Measurements from ENCODE around the gene MTSS2.

The MTSS2 gene

DNA sequence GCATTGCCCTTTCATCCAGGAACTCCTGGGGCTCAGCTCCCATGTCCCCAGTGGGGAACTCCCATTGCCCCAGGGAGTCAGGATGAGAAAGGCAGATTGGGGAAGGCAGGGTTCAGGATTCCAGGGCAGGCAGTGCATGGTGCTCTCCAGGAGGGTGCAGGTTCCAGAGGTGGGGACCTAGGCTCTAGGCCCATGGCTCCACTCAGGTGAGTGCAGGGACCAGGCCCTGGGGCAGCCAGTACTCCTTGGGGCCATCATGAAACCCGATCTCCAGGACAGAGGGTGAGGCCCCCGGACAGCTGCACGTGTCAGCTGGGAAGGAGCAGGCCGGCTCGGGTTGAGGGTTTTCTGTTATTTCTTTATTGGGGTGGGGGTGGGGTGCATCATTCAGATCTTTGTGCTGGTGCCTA is 1.3 kb upstream of the MTSS2 start:
- DNase-seq (ENCODE audit: low read depth, low spot score): no peak

- no peak for DNase-seq (ENCODE audit: low read depth, low spot score)
Observed at GRCh38 chr16:70686376-70687101, 686 bp upstream of the MTSS2 start.

DNA sequence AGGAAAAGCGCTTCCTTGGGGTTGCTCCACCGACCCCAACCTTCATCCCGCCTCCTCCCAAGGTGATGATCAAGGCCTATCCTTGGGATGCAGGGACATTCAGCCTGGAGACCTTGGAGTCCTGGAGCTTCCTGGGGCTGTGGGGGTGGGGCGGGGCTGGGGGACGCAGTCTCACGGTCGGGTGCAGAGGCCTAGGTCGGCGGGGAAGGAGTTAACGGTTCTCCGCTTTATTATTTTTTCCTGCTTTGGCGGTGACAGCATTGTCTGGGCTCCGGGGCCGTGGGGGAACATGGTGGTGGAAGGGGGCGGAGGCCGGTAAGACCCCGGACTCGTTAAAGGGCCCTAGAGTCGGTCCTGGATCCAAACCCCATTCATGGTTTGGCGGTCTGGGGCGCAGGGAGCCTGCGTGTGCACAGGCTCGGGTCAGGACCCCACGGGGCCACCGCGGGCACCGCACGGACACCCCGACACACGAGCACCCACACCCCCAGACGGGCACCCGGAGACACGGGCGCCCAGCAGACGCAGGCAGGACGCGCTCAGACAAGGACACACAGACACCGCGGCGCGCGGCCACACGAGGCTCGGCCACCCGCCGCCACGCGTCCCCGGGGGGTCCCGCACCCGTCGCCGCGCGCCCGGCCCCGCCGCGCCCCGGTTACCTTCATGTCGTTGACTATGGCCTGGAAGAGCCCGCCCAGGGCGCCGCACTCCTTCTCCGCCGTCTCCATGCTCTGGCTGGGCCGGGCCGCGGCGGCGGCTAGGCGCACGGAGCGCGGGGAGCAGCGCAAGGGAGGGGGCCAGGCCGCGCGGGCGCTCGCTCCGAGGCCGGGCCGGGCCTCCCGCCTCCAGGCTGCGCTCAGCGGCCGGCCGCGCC is 554 bp downstream of the MTSS2 start:
- DNase-seq (ENCODE audit: low read depth, low spot score): no peak

GRCh38 chr16:70684146-70685060 is 1.4 kb downstream of the MTSS2 start:
- DNase-seq (ENCODE audit: low read depth, low spot score): no peak

DNA sequence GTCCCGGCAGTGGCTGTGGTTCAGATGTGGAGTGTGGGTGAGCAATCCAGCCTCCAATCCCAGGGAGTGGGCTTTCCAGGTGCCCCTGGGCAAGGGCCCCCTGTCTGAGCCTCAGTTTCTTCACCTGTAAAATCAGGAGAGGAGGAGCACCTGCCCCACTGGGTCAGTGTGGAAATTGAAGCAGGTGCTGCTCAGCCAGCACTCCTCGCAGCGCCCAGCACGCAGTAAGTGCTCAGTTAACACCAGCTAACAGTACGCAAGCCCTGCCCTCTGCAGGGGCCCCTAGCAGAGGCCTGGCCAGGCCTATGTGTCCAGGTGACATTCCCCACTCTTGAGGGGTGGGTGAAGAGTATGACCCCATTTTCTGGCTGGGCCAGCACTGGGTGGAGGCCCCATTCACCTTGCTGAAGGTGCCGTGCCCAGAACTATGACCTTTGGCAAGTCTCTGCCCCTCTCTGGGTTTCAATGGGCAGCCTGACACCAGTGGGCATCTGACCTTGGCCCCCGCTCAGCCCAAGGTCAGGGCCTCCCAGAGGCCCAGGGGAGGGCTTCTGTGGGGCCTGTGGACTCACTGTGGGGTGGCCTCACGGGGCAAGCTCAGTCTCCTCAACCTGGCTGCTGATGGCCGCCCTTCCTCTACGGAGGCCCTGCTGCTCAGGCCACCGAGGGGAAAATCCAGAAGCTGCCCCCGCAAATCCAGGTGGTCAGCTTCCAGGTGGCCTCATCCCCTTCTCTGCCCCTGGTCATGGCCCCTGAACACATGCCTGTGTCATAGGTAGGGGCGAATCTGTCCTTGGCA is 2.5 kb downstream of the MTSS2 start:
- no peak for DNase-seq (ENCODE audit: low read depth, low spot score)

DNA sequence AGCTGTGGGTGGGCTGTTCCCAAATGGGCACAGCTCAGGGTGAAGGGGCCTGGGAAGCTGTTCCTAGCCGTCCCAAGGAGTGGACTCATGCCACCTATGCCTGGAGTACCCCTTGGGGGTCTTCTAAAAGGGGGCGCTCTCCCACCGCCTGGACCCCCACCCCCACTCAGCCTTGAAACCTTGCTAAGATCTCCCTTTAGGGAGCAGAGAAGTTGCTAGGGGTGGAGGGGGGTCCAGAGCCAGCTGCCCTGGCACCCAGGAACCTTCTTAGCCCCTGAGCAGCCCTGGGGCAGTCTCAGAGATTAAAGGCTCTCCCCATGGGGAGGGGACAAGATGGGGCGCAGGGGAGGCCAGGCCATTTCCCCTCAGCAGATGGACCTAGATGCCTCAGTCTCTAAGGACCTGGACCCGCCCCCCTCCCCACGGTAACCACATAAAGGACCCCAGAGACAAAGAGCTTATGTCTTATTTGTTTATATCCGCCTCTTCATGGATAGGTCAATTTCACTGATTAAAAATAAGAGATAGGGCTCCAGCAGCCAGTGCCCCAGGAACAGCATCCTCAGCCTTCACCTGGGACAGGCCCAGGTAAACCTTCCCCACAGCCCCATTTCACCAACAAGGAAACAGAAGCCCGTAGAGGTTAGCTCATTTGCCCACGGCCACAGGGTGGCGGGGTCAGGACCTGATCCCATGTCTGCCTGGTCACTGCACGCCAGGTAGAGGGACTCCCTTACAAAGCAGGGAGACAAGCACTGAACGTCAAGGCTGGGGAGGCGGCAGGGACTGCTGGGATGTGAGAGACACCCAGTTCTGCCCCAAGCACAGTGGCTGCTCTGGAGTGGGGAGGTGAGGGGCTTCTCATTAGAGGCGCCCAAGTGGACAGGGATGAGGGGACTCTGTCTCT is 3.4 kb downstream of the MTSS2 start:
- DNase-seq (ENCODE audit: low read depth, low spot score): no peak

DNA sequence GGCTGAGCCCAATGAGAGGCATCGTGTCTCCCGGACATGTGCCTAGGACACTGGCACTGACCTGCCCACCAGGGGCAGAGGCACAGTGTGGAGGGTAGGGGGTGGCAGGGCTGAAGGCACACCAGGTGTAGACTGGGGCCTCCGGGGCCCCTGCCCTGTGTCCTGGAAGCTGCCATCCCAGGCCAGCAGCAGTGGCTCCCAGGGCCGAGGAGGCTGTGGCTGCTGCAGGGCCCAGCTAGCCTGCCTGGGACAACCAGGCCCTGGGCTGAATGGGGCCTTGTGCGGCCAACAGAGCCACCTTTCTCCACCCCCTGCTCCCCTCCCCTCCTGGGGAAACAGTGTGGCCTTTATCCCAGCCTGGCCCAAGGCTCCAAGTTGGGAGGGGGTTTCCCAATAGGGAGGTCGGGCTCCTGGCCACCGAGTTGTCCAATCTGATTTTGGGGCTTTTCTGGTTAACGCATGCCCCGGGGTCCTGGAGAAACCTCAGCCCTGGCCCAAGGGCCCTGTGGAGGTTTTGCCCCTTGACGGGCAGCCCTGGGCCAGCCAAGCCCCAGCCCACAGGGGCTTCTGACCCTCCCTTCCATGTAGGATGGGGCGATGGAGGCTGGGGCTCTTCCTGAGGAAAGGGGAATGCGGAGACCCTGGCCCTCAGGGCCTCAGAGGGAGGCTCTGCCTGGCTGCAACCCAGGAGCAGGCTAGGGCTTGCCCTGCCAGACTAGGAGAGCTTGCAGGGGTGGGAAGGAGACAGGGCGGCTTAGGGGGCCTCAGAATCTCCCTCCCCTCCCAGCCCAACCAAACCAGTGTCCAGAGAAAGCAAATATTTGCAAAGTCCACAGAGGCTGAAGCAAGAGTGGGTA is 4.2 kb downstream of the MTSS2 start:
- no peak for DNase-seq (ENCODE audit: low read depth, low spot score)

GRCh38 chr16:70680495-70681381 is 5.1 kb downstream of the MTSS2 start:
- DNase-seq (ENCODE audit: low read depth, low spot score): no peak

GRCh38 chr16:70679671-70680494 is 6.0 kb downstream of the MTSS2 start:
- DNase-seq (ENCODE audit: low read depth, low spot score): no peak

GRCh38 chr16:70678898-70679670 is 6.8 kb downstream of the MTSS2 start:
- DNase-seq (ENCODE audit: low read depth, low spot score): no peak

GRCh38 chr16:70678121-70678897 is 7.5 kb downstream of the MTSS2 start:
- no peak for DNase-seq (ENCODE audit: low read depth, low spot score)

GRCh38 chr16:70677499-70678120 is 8.2 kb downstream of the MTSS2 start:
- DNase-seq (ENCODE audit: low read depth, low spot score): no peak

- no peak for DNase-seq (ENCODE audit: low read depth, low spot score)
Observed at GRCh38 chr16:70676675-70677498, 9.0 kb downstream of the MTSS2 start.

- no peak for DNase-seq (ENCODE audit: low read depth, low spot score)
Observed at GRCh38 chr16:70675851-70676513, 9.9 kb downstream of the MTSS2 start.

Measured in iPS DF 19.7 (cell line).